Right ventricle myocardium inferior (tissue), 1 donor: ENCODE results near the gene DUSP5. TPM values are rescaled to one million over a fixed set of nuclear protein-coding genes. Genes with fewer than 3 reads are reported as not detected.

Experiments used
- ATAC-seq: fragments of 200-7000 bp; cut with Tn5 transposase; one replicate; pipeline ENCODE4 v1.9.1; 2020; ENCODE audit warnings: mild to moderate bottlenecking, moderate library complexity
- DNase-seq: peaks from one replicate; pipeline ENCODE4 v3.0.0; 2021; ENCODE audit errors: missing footprints
- intact Hi-C: fragments of 100-400 bp; cut with DNase I; formaldehyde crosslinking; loops from one replicate; pipeline ENCODE4 v1.11.0; 2022
- total RNA-seq: library from RNA; stranded (reverse); fragmentation: NEBNext Ultra II Directional; extraction: Animal tissue kit (Norgen Biotek cat#: 25700); gene quantifications from one replicate; pipeline ENCODE4 v1.2.1, GENCODE V29; 2021
- donor health status: DM: no; HTN: yes; CAD: no; lungs with severe emphysema.

Gene DUSP5
- total RNA-seq, 1 donor from 2014 or later: 6.2 TPM

GRCh38 chr10:110496553-110497437, 912 bp upstream of the DUSP5 start:
- ATAC-seq: no peak
- no peak for DNase-seq
- intact Hi-C loops: loop anchor here (5.0 kb wide), 2 partner anchors 39 to 184 kb away; no protein-coding TSS in a partner anchor

- no peak for ATAC-seq
- intact Hi-C loops: loop anchor here (5.0 kb wide), 2 partner anchors 41 to 186 kb away; no protein-coding TSS in a partner anchor
Measured at GRCh38 chr10:110498087-110498981, 627 bp downstream of the DUSP5 start.

GRCh38 chr10:110498982-110499795, 1.5 kb downstream of the DUSP5 start:
- no peak for ATAC-seq
- intact Hi-C loops: loop anchor here (5.0 kb wide), 2 partner anchors 42 to 187 kb away; no protein-coding TSS in a partner anchor
- no peak for DNase-seq

More at GRCh38 chr10:110498087-110498981, 627 bp downstream of the DUSP5 start:
- DNase-seq: peak; percentile 84

- no peak for DNase-seq
- intact Hi-C loops: loop anchor here (2.0 to 10.0 kb wide), 6 partner anchors 37 to 285 kb away; partner anchors contain the start of gene SMC3
- no peak for ATAC-seq
Measured at GRCh38 chr10:110499796-110500514, 2.2 kb downstream of the DUSP5 start.

GRCh38 chr10:110500515-110500905, 2.8 kb downstream of the DUSP5 start:
- ATAC-seq: peak; percentile 15
- intact Hi-C loops: loop anchor here (2.0 to 10.0 kb wide), 4 partner anchors 37 to 286 kb away; partner anchors contain the start of gene SMC3
- DNase-seq: no peak

GRCh38 chr10:110501142-110501937, 3.6 kb downstream of the DUSP5 start:
- DNase-seq: peak; percentile 90
- intact Hi-C loops: loop anchor here (2.0 to 10.0 kb wide), 4 partner anchors 36 to 287 kb away; partner anchors contain the start of gene SMC3
- peak; percentile 60 for ATAC-seq

GRCh38 chr10:110502072-110502845, 4.6 kb downstream of the DUSP5 start:
- DNase-seq (no peak), ATAC-seq (no peak)
- intact Hi-C loops: loop anchor here (5.0 to 10.0 kb wide), 3 partner anchors 35 to 287 kb away; partner anchors contain the start of gene SMC3

- DNase-seq (no peak), ATAC-seq (peak; percentile 56)
- intact Hi-C loops: loop anchor here (5.0 to 10.0 kb wide), 3 partner anchors 34 to 288 kb away; partner anchors contain the start of gene SMC3
Measured at GRCh38 chr10:110502851-110503301, 5.2 kb downstream of the DUSP5 start.

- intact Hi-C loops: loop anchor here (5.0 to 10.0 kb wide), 3 partner anchors 34 to 289 kb away; partner anchors contain the start of gene SMC3
- ATAC-seq: no peak
Measured at GRCh38 chr10:110503528-110504110, 5.9 kb downstream of the DUSP5 start.

GRCh38 chr10:110504111-110504735, 6.5 kb downstream of the DUSP5 start:
- DNase-seq (no peak), ATAC-seq (peak; percentile 22)
- intact Hi-C loops: loop anchor here (5.0 to 10.0 kb wide), 3 partner anchors 33 to 289 kb away; partner anchors contain the start of gene SMC3

More at GRCh38 chr10:110503528-110504110, 5.9 kb downstream of the DUSP5 start:
- DNase-seq: no peak

GRCh38 chr10:110505130-110505770, 7.5 kb downstream of the DUSP5 start:
- DNase-seq (no peak), ATAC-seq (no peak)
- intact Hi-C loops: loop anchor here (10.0 kb wide), 1 partner anchor 290 kb away; no protein-coding TSS in a partner anchor

- intact Hi-C loops: loop anchor here (10.0 kb wide), 1 partner anchor 292 kb away; no protein-coding TSS in a partner anchor
- ATAC-seq (no peak), DNase-seq (no peak)
Measured at GRCh38 chr10:110506448-110506847, 8.7 kb downstream of the DUSP5 start.

- no peak for ATAC-seq
- no peak for DNase-seq
- intact Hi-C loops: loop anchor here (10.0 kb wide), 1 partner anchor 293 kb away; no protein-coding TSS in a partner anchor
Measured at GRCh38 chr10:110507346-110507745, 9.6 kb downstream of the DUSP5 start.

- intact Hi-C loops: loop anchor here (10.0 kb wide), 1 partner anchor 293 kb away; no protein-coding TSS in a partner anchor
- ATAC-seq (no peak), DNase-seq (no peak)
Measured at GRCh38 chr10:110508159-110508788, 10.6 kb downstream of the DUSP5 start.
